ENCODE data around the gene RAB27A.
"Not testable (repeated sequence)": the region's sequence is repeated elsewhere in the genome, so short reads cannot be mapped to it uniquely, and the experiment has no call there.

RAB27A gene

DNA sequence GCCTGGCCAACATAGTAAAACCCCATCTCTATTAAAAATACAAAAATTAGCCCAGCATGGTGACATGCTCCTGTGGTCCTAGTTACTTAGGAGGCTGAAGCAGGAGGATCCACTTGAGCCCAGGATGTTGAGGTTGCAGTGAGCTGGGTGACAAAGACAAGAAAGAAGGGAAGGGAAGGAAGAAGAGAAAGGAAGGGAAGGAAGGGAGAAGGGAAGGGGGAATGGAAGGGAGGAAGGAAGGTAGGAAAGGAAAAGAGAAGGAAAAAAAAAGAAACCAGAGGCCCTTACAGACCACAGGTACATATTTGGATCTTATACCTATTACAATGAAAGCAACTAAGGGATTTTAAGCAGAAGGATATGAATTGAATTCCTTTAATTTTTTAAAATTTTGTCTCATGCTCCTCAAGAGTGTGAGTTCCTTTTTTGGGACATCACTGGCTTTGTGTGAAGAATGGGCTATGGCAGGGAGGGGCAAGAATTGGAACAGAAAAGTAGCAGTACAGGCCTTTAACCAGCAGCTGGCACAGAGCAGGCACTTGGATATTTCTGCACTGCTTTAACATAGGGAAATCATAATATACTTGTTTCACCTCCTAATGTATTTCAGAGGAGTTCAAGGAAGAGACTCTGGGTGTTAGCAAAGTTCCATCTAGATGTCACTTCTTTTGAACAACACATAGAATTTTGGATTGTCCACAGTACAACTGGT lies 7.9 kb downstream of the RAB27A start:
- DNase-seq = no peak

- peak; percentile 54 for DNase-seq
Measured at GRCh38 chr15:55280589-55280988, 9.0 kb downstream of the RAB27A start.

DNA sequence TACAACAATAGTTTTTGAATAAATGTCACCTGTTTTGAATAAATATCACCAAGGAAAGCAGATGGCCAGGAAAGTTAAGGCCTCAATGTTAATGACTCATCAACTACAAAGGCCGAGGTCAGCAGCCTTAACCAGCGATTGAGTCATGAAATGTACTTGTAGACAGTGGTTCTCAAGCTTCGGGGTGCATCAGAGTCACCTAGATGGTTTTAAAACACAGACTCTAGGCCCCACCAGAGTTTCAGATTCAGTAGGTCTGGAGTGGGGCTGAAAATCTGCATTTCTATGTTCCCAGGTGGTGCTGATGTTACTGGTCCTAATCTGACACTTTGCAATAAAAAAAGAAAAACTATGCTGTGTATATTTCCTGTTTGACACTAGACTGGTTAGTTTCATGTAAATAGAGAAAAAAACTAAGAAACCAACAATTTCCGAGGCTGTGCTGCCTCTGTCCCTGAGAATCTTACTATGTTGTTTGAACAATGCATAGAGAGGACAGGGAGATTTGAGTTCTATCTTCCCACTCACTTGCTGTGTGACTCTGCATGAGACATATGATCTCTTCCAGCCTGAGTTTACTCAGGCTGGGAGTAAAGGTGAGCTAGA lies 9.8 kb downstream of the RAB27A start:
- peak; percentile 67 for DNase-seq

DNA sequence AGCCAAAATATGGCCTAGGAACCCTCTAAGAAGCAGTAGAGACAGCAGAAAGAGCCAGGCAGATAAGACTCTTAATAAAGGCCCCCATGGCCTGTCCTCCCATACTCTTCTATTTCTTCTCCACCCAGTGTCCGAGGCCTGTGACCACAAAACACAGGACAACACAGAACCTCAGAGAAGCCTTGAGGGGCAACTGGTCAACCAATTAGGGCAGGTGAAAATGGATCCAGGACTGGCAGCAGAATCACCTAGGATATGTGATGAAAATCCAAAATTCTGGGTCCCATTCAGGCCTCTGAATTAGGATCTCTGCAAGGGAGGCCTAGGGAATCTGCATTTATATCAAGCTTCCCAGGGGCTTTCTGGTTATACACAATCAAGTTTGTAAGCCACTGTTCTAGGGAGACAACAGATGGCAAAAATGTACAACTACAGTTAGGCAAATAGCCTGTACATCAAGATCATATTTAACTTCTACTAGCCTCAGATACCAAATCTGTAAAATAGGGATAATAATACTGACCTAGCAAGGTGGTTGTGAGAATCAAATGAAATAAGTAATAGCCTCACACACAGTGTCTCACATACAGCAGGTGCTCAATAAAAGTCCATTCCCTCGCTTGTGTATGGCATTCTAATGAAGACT lies 10.4 kb downstream of the RAB27A start:
- DNase-seq = no peak

DNA sequence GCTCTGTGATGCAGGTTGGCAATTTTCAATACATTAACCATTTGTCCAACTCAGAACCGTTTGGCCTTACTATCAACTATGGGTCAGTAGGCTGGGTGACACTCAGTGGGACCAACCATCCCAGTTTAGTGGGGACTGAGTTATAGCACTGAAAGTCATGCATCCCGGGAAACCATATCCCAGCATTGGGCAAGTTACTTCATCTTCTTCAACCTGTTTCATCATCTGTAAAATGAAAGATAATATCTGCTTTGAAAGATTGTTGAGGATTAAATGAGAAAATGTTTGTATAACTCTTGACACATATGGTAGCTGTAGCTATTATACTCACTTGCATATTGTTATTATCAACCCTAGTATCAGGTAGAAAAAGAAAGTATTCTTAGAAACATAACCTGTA lies 11.9 kb downstream of the RAB27A start:
- no peak for DNase-seq

DNA sequence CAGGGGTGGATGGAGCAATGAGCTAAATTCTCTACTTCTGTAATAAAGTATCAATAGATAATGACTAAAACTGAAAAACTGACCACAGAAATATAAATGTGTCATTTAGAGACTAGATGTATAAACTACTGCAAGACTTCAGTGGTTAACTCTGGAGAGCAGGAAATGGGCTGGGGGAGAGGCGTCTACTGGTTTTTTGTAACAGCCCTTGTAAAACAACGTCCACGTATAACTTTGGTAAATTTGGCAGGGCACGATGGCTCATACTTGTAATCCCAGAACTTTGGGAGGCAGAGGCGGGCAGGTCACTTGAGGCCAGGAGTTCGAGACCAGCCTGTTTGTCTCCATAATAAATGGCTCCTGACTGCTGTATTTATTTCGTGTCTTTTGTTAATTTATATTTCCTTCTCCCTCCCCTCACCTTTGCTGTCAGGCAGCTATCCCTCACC lies 12.5 kb downstream of the RAB27A start:
- peak; percentile 73 for DNase-seq

GRCh38 chr15:55276324-55276723 lies 13.3 kb downstream of the RAB27A start:
- DNase-seq = no peak

- no peak for DNase-seq
Measured at GRCh38 chr15:55270291-55270690, 19.3 kb downstream of the RAB27A start.

DNA sequence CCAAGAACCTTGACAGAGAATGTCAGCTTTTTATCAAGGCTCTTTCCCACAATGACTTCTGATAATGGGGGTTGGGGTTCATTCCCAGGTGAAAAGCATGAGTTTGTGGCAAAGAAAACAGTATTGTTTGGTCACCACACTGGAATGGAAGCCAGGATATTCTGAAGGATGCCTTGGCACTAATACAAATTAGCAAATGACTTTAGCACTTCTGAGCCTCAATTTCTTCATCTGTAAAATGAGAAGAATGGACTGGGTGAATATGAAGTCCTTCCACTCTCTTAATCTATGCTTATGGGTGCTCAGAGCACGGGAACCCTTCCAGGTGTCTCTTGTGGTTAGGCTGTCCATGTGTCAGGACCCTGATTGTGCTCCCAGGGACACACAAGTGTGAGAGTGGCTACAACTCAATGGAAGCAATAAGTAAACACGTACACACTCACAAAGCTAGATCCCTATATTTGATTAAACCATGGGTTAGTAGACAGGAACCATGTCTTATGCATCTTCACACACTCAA lies 21.4 kb downstream of the RAB27A start:
- no peak for DNase-seq

- peak; percentile 69 for DNase-seq
Measured at GRCh38 chr15:55267401-55268175, 22.0 kb downstream of the RAB27A start.

GRCh38 chr15:55266547-55266946 lies 23.1 kb downstream of the RAB27A start:
- DNase-seq = no peak

GRCh38 chr15:55260562-55261131 lies 29.0 kb downstream of the RAB27A start:
- no peak for DNase-seq

- no peak for DNase-seq
Measured at GRCh38 chr15:55257938-55258337, 31.7 kb downstream of the RAB27A start.

- no peak for DNase-seq
Measured at GRCh38 chr15:55257012-55257670, 32.5 kb downstream of the RAB27A start.

- peak; percentile 28 for DNase-seq
Measured at GRCh38 chr15:55256281-55257011, 33.2 kb downstream of the RAB27A start.

GRCh38 chr15:55255714-55256113 lies 33.9 kb downstream of the RAB27A start:
- DNase-seq = no peak

- no peak for DNase-seq
Measured at GRCh38 chr15:55254916-55255679, 34.5 kb downstream of the RAB27A start.

DNA sequence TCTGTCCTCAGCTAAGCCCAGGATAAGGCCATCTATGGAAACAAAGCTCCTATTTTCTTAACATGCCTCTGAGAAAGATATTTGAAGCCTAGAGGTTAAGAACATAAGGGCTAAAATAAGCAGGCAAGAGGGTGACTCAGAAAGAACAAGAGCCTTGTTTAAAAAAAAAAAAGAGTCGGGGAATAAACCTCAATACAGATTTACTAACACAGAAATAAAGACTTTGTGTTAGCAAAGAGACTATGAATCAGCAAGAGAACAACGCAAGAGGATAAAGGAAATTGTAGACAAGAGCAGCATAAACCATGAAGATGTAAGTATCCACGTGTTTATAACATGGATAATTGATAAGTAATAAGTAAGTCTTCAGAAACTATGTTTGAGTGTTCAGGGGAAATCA lies 36.0 kb downstream of the RAB27A start:
- DNase-seq = no peak

- not testable (repeated sequence) for DNase-seq
Measured at GRCh38 chr15:55252201-55252600, 37.4 kb downstream of the RAB27A start.

DNA sequence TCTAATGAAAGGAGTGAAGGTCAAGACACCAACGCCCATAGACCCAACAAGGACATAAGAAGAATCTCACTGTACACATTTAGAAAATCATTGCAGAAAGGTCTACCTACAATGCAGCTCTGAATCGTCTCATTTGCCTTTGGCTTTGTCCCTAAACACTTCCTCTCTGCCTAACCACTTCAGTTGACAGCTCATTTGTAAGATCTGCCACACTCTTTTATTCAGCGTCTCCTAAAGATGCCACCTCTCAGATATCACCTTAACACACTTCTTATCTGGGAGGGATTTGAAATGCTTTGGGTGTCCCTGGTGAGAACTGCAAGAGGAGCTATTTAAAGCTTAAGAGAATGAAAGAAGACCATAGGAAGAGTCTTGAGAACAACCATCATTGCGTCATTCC lies 38.7 kb downstream of the RAB27A start:
- DNase-seq = no peak

GRCh38 chr15:55250392-55250791 lies 39.2 kb downstream of the RAB27A start:
- no peak for DNase-seq

All from activated CD4-positive, alpha-beta T cell treated with anti-CD3 and anti-CD28 coated beads for 48 hours (primary cell).